Fibroblast of pulmonary artery (primary cell): ENCODE data around the gene MCF2.
A peak's percentile ranks its signal among the peaks of the same experiment; 100 is the strongest.

Experiments used
- DNase-seq: peaks from one replicate; pipeline ENCODE4 v3.0.0-alpha.2; 2010; ENCODE audit warnings: low read depth
- H3K4me3 ChIP-seq: replicated peaks from 2 replicates; pipeline ENCODE4 v1.5.1; 2011; ENCODE audit warnings: low read depth, mild to moderate bottlenecking, control low read depth, low read length, moderate library complexity
- CTCF ChIP-seq: IDR thresholded peaks from 2 replicates; pipeline ENCODE4 v1.5.1; 2011; ENCODE audit warnings: mild to moderate bottlenecking, control low read depth, low read length, inconsistent platforms; ENCODE audit errors: missing control alignments

The MCF2 gene

GRCh38 chrX:139563251-139563650, 144.7 kb downstream of the MCF2 start:
- no peak for DNase-seq
- H3K4me3 ChIP-seq: no peak overlapping the region
- TF ChIP-seq CTCF: no peak

- no peak for TF ChIP-seq CTCF
- H3K4me3 ChIP-seq: no peak overlapping the region
- DNase-seq: peak; percentile 2
Measured at GRCh38 chrX:139560221-139560620, 147.7 kb downstream of the MCF2 start.

GRCh38 chrX:139559383-139560042, 148.5 kb downstream of the MCF2 start:
- peak; percentile 45 for TF ChIP-seq CTCF
- peak; percentile 55 for DNase-seq
- no peak overlapping the region for H3K4me3 ChIP-seq

- no peak for TF ChIP-seq CTCF
- no peak overlapping the region for H3K4me3 ChIP-seq
- DNase-seq: no peak
Measured at GRCh38 chrX:139554991-139555675, 152.8 kb downstream of the MCF2 start.

GRCh38 chrX:139554376-139554775, 153.6 kb downstream of the MCF2 start:
- no peak overlapping the region for H3K4me3 ChIP-seq
- TF ChIP-seq CTCF: no peak
- DNase-seq: no peak

- no peak for TF ChIP-seq CTCF
- H3K4me3 ChIP-seq: no peak overlapping the region
- DNase-seq: no peak
Measured at GRCh38 chrX:139544591-139544990, 163.4 kb downstream of the MCF2 start.

GRCh38 chrX:139543920-139544319, 164.0 kb downstream of the MCF2 start:
- no peak overlapping the region for H3K4me3 ChIP-seq
- no peak for DNase-seq
- TF ChIP-seq CTCF: no peak
